Gastrocnemius medialis (tissue), 4 donors: Measurements from ENCODE around the gene KRT15. TPM values are rescaled to one million over a fixed set of nuclear protein-coding genes. Genes with fewer than 3 reads are reported as not detected.

Experiments used
- ATAC-seq, 2 donors: fragments of 150-250 bp; one replicate each; pipeline ENCODE4 v1.9.1; 2016
- DNase-seq, 2 donors: peaks; one replicate each; pipeline ENCODE4 v3.0.0-alpha.2; 2019
- H3K27ac ChIP-seq, 4 donors: fragments of 200-600 bp; sonication (generic); 1 replicate in 1 of 4; 2 replicates in 3 of 4; pipeline ENCODE4 v1.5.1; 2016 to 2018; ENCODE audit warnings: mild to moderate bottlenecking in 2 of 4, moderate library complexity in 1 of 4
- H3K27me3 ChIP-seq, 3 donors: fragments of 200-600 bp; sonication (generic) in 2 of 3; 1 replicate in 1 of 3; 2 replicates in 2 of 3; pipeline versions ENCODE4 v1.5.1 to v1.6.0; 2016 to 2019; ENCODE audit warnings: mild to moderate bottlenecking in 1 of 3, moderate library complexity in 1 of 3
- H3K36me3 ChIP-seq, 2 donors: fragments of 200-600 bp; sonication (generic) in 1 of 2; one replicate each; pipeline ENCODE4 v1.5.1; 2017 to 2018
- H3K4me1 ChIP-seq, 2 donors: fragments of 200-600 bp; sonication (generic) in 1 of 2; one replicate each; pipeline ENCODE4 v1.5.1; 2016 to 2017; ENCODE audit warnings: mild to moderate bottlenecking in 2 of 2
- H3K4me3 ChIP-seq, 4 donors: fragments of 200-600 bp; sonication (generic) in 3 of 4; 1 replicate in 1 of 4; 2 replicates in 3 of 4; pipeline ENCODE4 v1.5.1; 2016 to 2019; ENCODE audit warnings: mild to moderate bottlenecking in 2 of 4
- H3K9me3 ChIP-seq, 3 donors: fragments of 200-600 bp; sonication (generic) in 2 of 3; 1 replicate in 1 of 3; 2 replicates in 2 of 3; pipeline ENCODE4 v1.5.1; 2016 to 2019
- CTCF ChIP-seq, 5 experiments: fragments of 450-650 bp in 3 of 5; fragments of 200-600 bp in 2 of 5; sonication (generic) in 2 of 5; IDR thresholded peaks in 4 of 5; conservative IDR thresholded peaks in 1 of 5; 1 replicate in 4 of 5; 2 replicates in 1 of 5; pipeline ENCODE4 v1.5.1; 2016 to 2019; ENCODE audit warnings: antibody characterized with exemption in 5 of 5, mild to moderate bottlenecking in 3 of 5, moderate library complexity in 3 of 5
- POLR2A ChIP-seq, 2 donors: fragments of 450-650 bp; IDR thresholded peaks; one replicate each; pipeline ENCODE4 v1.6.1; 2017; ENCODE audit warnings: antibody characterized with exemption in 2 of 2, mild to moderate bottlenecking in 2 of 2, moderate library complexity in 2 of 2
- in situ Hi-C, 4 donors: fragments of 200-750 bp; cut with MboI; loops; one replicate each; pipeline versions ENCODE4 v1.15.0 to v1.8.0; 2017; ENCODE audit warnings: low sequenced_read_pairs in 4 of 4
- intact Hi-C: fragments of 100-400 bp; cut with DNase I; formaldehyde crosslinking; loops from one replicate; pipeline ENCODE4 v1.15.1; 2023; ENCODE audit warnings: low total_unique reads
- total RNA-seq, 4 donors: library from RNA; depleted of rRNA; stranded (reverse); fragments of >200 nt; gene quantifications; one replicate each; pipeline versions ENCODE4 v1.1.0 to v1.2.3, GENCODE V29; 2016

KRT15 gene
- total RNA-seq, 4 donors from 2014 or later = not detected

DNA sequence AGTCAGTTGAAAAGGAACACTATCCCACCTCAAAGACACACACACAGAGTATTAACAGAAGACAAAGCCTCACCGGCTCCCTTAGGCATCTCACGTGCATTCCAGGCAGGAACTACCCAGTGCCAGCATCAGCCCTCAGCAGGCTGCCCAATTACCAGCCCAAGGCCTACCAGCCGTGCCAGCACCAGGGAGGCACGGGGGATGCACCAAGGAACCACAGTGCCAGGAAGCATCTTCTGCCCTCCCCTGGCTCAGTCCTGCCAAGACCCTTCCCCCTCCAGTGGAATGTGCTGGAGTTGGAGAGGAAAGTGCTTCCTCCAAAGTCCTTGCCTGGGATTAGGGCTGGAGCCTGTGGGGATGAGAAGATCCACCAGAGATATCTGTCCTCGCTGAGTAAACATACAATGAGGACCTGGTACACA, 20.4 kb upstream of the KRT15 start:
- Histone ChIP-seq H3K27ac (no peak overlapping the region), H3K4me1 (no peaks in the 10 kb centered on the region), H3K27me3 (no peaks in the 10 kb centered on the region), H3K4me3 (no peak overlapping the region), H3K9me3 (no peaks in the 10 kb centered on the region), H3K36me3 (no peaks in the 10 kb centered on the region)
- in situ Hi-C loops = no loop called here
- TF ChIP-seq POLR2A (IDR thresholded peaks at IDR 0.05) = no peak
- TF ChIP-seq CTCF (IDR thresholded peaks at IDR 0.05 in 4 of 5, conservative IDR thresholded peaks at IDR 0.05 in 1 of 5) = no peak
- DNase-seq (no peak), ATAC-seq (no peak)
- intact Hi-C loops = no loop called here

DNA sequence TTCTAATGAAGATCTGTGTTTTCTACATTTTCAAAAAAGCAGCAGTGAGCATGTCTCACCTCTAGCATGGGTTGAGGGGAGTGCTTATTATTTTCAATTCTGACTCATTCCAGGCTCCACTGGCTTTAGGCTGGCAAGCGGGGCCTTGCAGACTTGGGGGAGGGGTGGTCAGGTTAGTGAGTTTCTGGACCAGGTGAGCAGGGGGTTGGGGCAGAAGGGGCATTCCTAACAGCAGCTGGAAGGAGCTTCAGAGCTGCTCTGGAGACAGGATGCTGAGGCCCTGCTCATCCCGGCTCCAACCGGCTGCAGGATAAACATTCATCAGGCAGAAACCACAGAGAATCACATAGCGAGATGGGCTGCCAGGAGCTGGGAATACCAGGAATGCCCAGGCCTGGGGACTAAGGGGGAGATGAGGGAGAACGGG, 19.9 kb upstream of the KRT15 start:
- in situ Hi-C loops = no loop called here
- no peak for TF ChIP-seq CTCF (IDR thresholded peaks at IDR 0.05 in 4 of 5, conservative IDR thresholded peaks at IDR 0.05 in 1 of 5)
- no peak for TF ChIP-seq POLR2A (IDR thresholded peaks at IDR 0.05)
- ATAC-seq (no peak), DNase-seq (no peak)
- intact Hi-C loops = no loop called here
- H3K27me3 ChIP-seq = no peaks in the 10 kb centered on the region
- H3K4me3 ChIP-seq = no peak overlapping the region
- H3K27ac ChIP-seq = no peak overlapping the region
- H3K4me1 ChIP-seq = no peaks in the 10 kb centered on the region
- no peaks in the 10 kb centered on the region for H3K36me3 ChIP-seq
- H3K9me3 ChIP-seq = no peaks in the 10 kb centered on the region

DNA sequence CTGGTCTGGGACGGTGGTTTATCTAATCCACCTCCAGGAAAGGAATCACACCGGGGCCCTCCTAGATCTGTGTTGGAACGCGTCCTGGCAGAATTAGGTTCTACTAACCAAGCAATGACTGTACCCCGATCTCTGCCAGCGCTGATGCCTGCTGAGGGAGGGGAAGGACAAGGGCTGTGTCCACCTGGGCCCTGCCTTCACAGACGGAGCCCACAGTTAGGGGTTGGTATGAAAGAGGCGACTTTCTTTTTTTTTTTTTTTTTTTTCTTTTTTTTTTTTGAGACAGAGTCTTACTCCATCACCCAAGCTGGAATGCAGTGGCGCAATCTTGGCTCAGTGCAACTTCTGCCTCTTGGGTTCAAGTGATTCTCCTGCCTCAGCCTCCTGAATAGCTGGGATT, 19.3 kb upstream of the KRT15 start:
- Histone ChIP-seq H3K4me1 (no peaks in the 10 kb centered on the region), H3K4me3 (no peak overlapping the region), H3K27me3 (no peaks in the 10 kb centered on the region), H3K36me3 (no peaks in the 10 kb centered on the region), H3K9me3 (no peaks in the 10 kb centered on the region), H3K27ac (no peak overlapping the region)
- in situ Hi-C loops (no loop called here), intact Hi-C loops (no loop called here)
- TF ChIP-seq CTCF (IDR thresholded peaks at IDR 0.05 in 4 of 5, conservative IDR thresholded peaks at IDR 0.05 in 1 of 5) = no peak
- TF ChIP-seq POLR2A (IDR thresholded peaks at IDR 0.05) = no peak
- ATAC-seq (no peak), DNase-seq (no peak)

DNA sequence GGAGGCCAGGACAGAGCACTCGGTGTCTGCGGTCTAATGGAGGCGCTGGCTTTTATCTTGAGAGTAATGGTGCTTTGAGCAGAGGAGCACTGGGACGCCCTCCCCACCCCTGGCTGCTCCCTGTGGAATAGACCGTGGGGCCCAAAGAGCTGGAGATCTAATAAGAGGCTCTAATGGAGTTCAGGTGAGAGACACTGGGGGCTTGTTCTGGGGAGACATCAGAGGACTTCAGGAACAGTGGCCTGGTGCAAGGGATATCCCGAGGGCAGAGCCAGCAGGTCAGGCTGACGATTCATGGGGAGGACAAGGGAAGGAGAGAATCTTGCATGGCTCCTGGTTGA, 18.9 kb upstream of the KRT15 start:
- TF ChIP-seq CTCF (IDR thresholded peaks at IDR 0.05 in 4 of 5, conservative IDR thresholded peaks at IDR 0.05 in 1 of 5) (no peak), POLR2A (IDR thresholded peaks at IDR 0.05) (no peak)
- Histone ChIP-seq H3K27ac (no peak overlapping the region), H3K36me3 (no peaks in the 10 kb centered on the region), H3K4me3 (no peak overlapping the region), H3K4me1 (no peaks in the 10 kb centered on the region), H3K9me3 (no peaks in the 10 kb centered on the region), H3K27me3 (no peaks in the 10 kb centered on the region)
- ATAC-seq (no peak), DNase-seq (no peak)
- intact Hi-C loops (no loop called here), in situ Hi-C loops (no loop called here)
